Measurements from ENCODE around the gene FKBP6. TPM values are rescaled to one million over a fixed set of nuclear protein-coding genes. Genes with fewer than 3 reads are reported as not detected.
"Not testable (repeated sequence)": the region's sequence is repeated elsewhere in the genome, so short reads cannot be mapped to it uniquely, and the experiment has no call there.

The FKBP6 gene
- total and polyA plus RNA-seq, 7 experiments from 2014 or later, result 0.24 TPM; not detected in 6

DNA sequence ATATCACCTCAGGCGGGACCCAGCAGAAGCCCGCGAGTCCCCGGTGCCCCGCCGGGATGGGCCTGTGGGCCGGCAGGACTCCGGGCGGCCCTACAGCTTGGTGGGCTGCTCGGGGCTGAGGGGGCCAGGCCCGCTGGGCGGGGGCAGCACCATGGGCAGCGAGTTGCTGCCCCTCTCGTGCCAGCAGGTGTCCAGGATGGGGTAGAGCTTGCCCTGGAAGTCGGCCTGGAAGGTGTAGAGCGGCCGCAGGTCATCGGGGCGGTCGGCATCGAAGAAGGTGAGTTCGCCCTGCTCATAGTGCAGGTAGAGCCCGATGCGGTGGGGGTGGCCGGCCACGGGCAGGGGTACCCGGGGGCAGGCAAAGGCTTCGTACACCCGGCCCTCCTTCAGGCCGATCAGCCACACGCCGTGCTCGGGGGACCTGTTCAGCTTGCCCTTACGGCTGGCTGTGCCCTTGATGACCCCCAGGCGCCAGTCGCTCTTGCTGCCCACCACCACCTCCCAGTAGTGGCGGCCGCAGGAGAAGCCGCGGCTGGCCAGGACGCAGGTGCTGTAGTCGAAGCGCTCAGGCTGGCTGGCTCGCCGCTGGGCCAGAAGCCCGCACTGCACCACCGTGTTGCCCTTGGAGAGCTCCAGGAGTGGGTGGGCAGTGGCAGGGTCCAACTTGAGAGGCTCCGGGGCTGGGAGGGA is 15.0 kb upstream of the FKBP6 start:
- Histone ChIP-seq H3K36me3 (ENCODE audit: control insufficient read depth in 2 of 3, insufficient read depth in 3 of 3, low read length in 3 of 3) (no peaks in the 10 kb centered on the region), H3K4me3 (ENCODE audit: low read length) (no peak overlapping the region), H3K9me3 (ENCODE audit: control insufficient read depth in 2 of 3, low read length in 3 of 3) (no peaks in the 10 kb centered on the region), H3K27me3 (ENCODE audit: control insufficient read depth in 2 of 2, insufficient read depth in 2 of 2, low read length in 2 of 2) (no peaks in the 10 kb centered on the region), H3K4me1 (ENCODE audit: control insufficient read depth in 2 of 2, insufficient read depth in 2 of 2, low read length in 2 of 2) (peaks cover under 1 to 10% of the 10 kb centered on the region in 2 donors), H3K27ac (ENCODE audit: low read depth, low read length) (no peak overlapping the region)
- ChIA-PET POLR2A (no interaction called here), CTCF (no interaction called here)
- no peak overlapping the region for H3K27ac Mint-ChIP-seq
- H3K27me3 Mint-ChIP-seq, result no peaks in the 10 kb centered on the region
- peaks cover 6 to 19% (median 10%) of the 10 kb centered on the region in 7 donors for H3K4me1 Mint-ChIP-seq
- H3K9me3 Mint-ChIP-seq, result peaks cover 0 to 2% (median 0%) of the 10 kb centered on the region in 11 donors
- no peak overlapping the region for H3K4me3 Mint-ChIP-seq
- intact Hi-C loops (cut with micrococcal nuclease), result no loop called here
- no peak for DNase-seq
- H3K36me3 Mint-ChIP-seq, result peaks cover 0 to 8% (median 0%) of the 10 kb centered on the region in 5 donors
- no peak for ATAC-seq

DNA sequence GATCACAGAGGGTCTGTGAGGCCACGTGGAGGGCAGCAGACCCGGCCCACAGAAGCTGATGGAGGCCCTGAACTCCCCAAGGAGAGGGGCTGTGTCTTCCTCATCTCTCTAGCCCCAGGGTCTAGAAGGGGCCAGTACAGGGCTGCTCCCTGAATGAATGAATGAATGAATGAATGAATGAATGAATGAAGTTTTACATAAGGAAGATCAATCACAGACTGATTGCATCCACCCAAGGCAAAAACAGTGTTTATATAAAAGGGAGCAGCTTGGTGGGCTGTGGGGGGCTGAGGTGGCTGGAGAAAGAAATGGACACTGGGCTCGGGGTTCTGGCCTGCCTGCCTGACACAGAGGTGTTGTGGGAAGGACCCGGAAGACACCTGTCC is 14.4 kb upstream of the FKBP6 start:
- Mint-ChIP-seq H3K27ac (no peak overlapping the region), H3K36me3 (peaks cover 0 to 5% (median 0%) of the 10 kb centered on the region in 5 donors), H3K9me3 (peaks cover 0 to 2% (median 0%) of the 10 kb centered on the region in 11 donors), H3K4me3 (no peak overlapping the region), H3K4me1 (peaks cover 4 to 14% (median 9%) of the 10 kb centered on the region in 7 donors), H3K27me3 (no peaks in the 10 kb centered on the region)
- no peaks in the 10 kb centered on the region for H3K36me3 ChIP-seq (ENCODE audit: control insufficient read depth in 2 of 3, insufficient read depth in 3 of 3, low read length in 3 of 3)
- intact Hi-C loops (cut with micrococcal nuclease), result no loop called here
- no peak overlapping the region for H3K4me3 ChIP-seq (ENCODE audit: low read length)
- H3K27me3 ChIP-seq (ENCODE audit: control insufficient read depth in 2 of 2, insufficient read depth in 2 of 2, low read length in 2 of 2), result no peaks in the 10 kb centered on the region
- ChIA-PET CTCF (no interaction called here), POLR2A (no interaction called here)
- no peak overlapping the region for H3K27ac ChIP-seq (ENCODE audit: low read depth, low read length)
- H3K4me1 ChIP-seq (ENCODE audit: control insufficient read depth in 2 of 2, insufficient read depth in 2 of 2, low read length in 2 of 2), result peaks cover 0 to 7% of the 10 kb centered on the region in 2 donors
- no peaks in the 10 kb centered on the region for H3K9me3 ChIP-seq (ENCODE audit: control insufficient read depth in 2 of 3, low read length in 3 of 3)
- ATAC-seq (no peak), DNase-seq (no peak)

DNA sequence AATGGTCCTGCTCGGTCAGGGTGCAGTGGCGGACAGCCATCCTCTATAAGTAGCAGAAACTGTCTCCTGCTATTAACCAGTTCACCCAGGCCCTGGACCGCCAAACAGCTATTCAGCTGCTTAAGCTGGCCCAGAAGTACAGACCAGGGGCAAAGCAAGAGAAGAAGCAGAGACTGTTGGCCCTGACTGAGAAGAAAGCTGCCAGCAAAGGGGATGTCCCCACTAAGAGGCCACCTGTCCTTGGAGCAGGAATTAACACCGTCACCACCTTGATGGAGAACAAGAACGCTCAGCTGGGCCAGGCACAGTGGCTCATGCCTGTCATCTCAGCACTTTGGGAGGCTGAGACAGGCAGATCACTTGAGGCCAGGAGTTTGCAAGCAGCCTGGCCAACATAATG is 13.7 kb upstream of the FKBP6 start:
- no peak overlapping the region for H3K27ac ChIP-seq (ENCODE audit: low read depth, low read length)
- H3K27ac Mint-ChIP-seq, result no peak overlapping the region
- H3K9me3 Mint-ChIP-seq, result peaks cover 0 to under 1% (median 0%) of the 10 kb centered on the region in 11 donors
- H3K27me3 ChIP-seq (ENCODE audit: control insufficient read depth in 2 of 2, insufficient read depth in 2 of 2, low read length in 2 of 2), result no peaks in the 10 kb centered on the region
- H3K36me3 ChIP-seq (ENCODE audit: control insufficient read depth in 2 of 3, insufficient read depth in 3 of 3, low read length in 3 of 3), result no peaks in the 10 kb centered on the region
- H3K4me1 Mint-ChIP-seq, result peaks cover 0 to 6% (median 2%) of the 10 kb centered on the region in 7 donors
- H3K4me3 Mint-ChIP-seq, result no peak overlapping the region
- peaks cover 0 to 4% of the 10 kb centered on the region in 2 donors for H3K4me1 ChIP-seq (ENCODE audit: control insufficient read depth in 2 of 2, insufficient read depth in 2 of 2, low read length in 2 of 2)
- no peaks in the 10 kb centered on the region for H3K9me3 ChIP-seq (ENCODE audit: control insufficient read depth in 2 of 3, low read length in 3 of 3)
- ChIA-PET POLR2A (no interaction called here), CTCF (no interaction called here)
- no peak for DNase-seq
- intact Hi-C loops (cut with micrococcal nuclease), result no loop called here
- no peak overlapping the region for H3K4me3 ChIP-seq (ENCODE audit: low read length)
- no peaks in the 10 kb centered on the region for H3K27me3 Mint-ChIP-seq
- peaks cover 0 to under 1% (median 0%) of the 10 kb centered on the region in 5 donors for H3K36me3 Mint-ChIP-seq
- no peak for ATAC-seq

DNA sequence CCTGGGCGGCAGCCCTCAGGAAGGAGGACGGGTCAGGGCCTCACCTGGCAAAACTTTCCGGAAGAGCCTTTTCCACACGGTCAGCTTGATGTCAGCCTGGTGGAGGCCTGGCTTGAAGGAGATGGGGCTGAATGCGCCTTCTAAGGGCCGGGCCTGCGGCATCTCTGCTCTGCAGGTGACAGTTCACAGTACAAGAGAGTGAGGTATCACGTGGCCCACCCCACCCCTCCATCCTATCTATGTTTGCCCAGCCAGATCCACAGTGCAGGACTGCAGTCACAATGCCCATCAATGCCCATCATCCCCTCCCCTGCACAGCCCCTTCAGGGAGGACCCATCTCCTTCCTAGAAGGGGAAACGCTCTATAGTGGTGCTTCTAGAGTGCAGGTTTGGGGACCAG is 11.4 kb upstream of the FKBP6 start:
- no peaks in the 10 kb centered on the region for H3K27me3 Mint-ChIP-seq
- no peak overlapping the region for H3K4me3 Mint-ChIP-seq
- Histone ChIP-seq H3K9me3 (ENCODE audit: control insufficient read depth in 2 of 3, low read length in 3 of 3) (no peaks in the 10 kb centered on the region), H3K36me3 (ENCODE audit: control insufficient read depth in 2 of 3, insufficient read depth in 3 of 3, low read length in 3 of 3) (no peaks in the 10 kb centered on the region), H3K4me3 (ENCODE audit: low read length) (no peak overlapping the region), H3K27me3 (ENCODE audit: control insufficient read depth in 2 of 2, insufficient read depth in 2 of 2, low read length in 2 of 2) (no peaks in the 10 kb centered on the region), H3K27ac (ENCODE audit: low read depth, low read length) (no peak overlapping the region), H3K4me1 (ENCODE audit: control insufficient read depth in 2 of 2, insufficient read depth in 2 of 2, low read length in 2 of 2) (no peaks in the 10 kb centered on the region)
- no peaks in the 10 kb centered on the region for H3K36me3 Mint-ChIP-seq
- no peaks in the 10 kb centered on the region for H3K9me3 Mint-ChIP-seq
- no peak for DNase-seq
- no peak for ATAC-seq
- CTCF ChIA-PET, result no interaction called here
- H3K4me1 Mint-ChIP-seq, result no peaks in the 10 kb centered on the region
- H3K27ac Mint-ChIP-seq, result no peak overlapping the region
- POLR2A ChIA-PET, result no interaction called here
- intact Hi-C loops (cut with micrococcal nuclease), result no loop called here

DNA sequence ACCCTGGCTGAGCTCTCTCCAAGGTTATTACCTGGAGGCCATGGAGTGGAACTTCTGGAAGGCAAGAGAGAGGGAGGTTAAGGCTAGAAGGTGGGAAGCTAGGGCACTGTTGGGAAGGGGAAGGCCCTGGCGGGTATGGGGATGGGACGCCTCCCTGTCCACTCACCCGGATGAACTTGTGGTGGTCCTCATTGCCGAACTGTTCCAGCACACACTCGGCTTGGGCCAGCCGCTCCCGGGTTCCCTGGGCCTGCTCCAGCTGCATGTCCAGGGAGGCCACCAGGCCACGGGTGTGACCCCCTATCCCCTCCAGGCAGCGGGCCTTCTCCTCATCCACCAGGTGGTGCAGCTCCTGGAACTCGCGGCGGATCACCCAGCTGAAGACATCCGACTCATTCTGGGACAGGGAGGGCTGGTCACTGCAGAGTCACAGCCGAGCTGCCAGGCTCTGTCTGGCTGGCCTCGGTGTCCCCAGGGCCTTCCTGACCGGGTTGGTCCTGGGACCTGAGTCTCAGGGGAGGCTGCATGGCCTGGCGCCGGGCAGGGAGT is 9.2 kb upstream of the FKBP6 start:
- ATAC-seq; H3K27ac Mint-ChIP-seq; H3K27ac ChIP-seq (ENCODE audit: low read depth, low read length); H3K4me3 ChIP-seq (ENCODE audit: low read length); CTCF ChIA-PET; intact Hi-C loops (cut with micrococcal nuclease); DNase-seq; H3K36me3 ChIP-seq (ENCODE audit: control insufficient read depth in 2 of 3, insufficient read depth in 3 of 3, low read length in 3 of 3); H3K9me3 Mint-ChIP-seq; H3K27me3 Mint-ChIP-seq; H3K4me1 Mint-ChIP-seq; H3K4me3 Mint-ChIP-seq; POLR2A ChIA-PET; H3K9me3 ChIP-seq (ENCODE audit: control insufficient read depth in 2 of 3, low read length in 3 of 3); H3K27me3 ChIP-seq (ENCODE audit: control insufficient read depth in 2 of 2, insufficient read depth in 2 of 2, low read length in 2 of 2); H3K36me3 Mint-ChIP-seq; H3K4me1 ChIP-seq (ENCODE audit: control insufficient read depth in 2 of 2, insufficient read depth in 2 of 2, low read length in 2 of 2): not testable (repeated sequence)

DNA sequence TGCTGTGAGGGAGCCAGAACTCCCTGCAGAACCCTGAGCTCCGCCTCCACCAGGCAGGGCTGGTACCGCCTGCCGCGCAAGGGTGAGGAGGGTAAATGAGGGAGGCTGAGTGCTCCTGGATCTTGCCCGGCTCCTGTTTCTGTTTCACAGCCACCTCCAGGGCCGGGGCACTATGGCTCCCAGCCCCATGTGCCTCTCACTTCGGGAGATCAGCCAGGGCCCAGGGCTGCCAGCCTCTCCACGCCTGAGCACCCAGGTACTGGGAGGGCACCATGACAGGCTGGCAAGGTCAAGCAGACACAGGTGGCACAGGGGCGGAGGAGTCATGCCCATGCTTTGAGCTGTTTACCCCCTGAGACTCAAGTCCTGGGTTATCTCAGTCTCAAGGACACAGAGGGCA is 8.4 kb upstream of the FKBP6 start:
- H3K4me3 Mint-ChIP-seq; H3K4me1 ChIP-seq (ENCODE audit: control insufficient read depth in 2 of 2, insufficient read depth in 2 of 2, low read length in 2 of 2); H3K27ac ChIP-seq (ENCODE audit: low read depth, low read length); intact Hi-C loops (cut with micrococcal nuclease); H3K27me3 Mint-ChIP-seq; H3K27me3 ChIP-seq (ENCODE audit: control insufficient read depth in 2 of 2, insufficient read depth in 2 of 2, low read length in 2 of 2); H3K4me3 ChIP-seq (ENCODE audit: low read length); H3K27ac Mint-ChIP-seq; ATAC-seq; H3K36me3 ChIP-seq (ENCODE audit: control insufficient read depth in 2 of 3, insufficient read depth in 3 of 3, low read length in 3 of 3); H3K9me3 Mint-ChIP-seq; CTCF ChIA-PET; H3K36me3 Mint-ChIP-seq; DNase-seq; H3K9me3 ChIP-seq (ENCODE audit: control insufficient read depth in 2 of 3, low read length in 3 of 3); POLR2A ChIA-PET: not testable (repeated sequence)
- peaks cover 0 to 14% (median 12%) of the 10 kb centered on the region in 7 donors for H3K4me1 Mint-ChIP-seq

DNA sequence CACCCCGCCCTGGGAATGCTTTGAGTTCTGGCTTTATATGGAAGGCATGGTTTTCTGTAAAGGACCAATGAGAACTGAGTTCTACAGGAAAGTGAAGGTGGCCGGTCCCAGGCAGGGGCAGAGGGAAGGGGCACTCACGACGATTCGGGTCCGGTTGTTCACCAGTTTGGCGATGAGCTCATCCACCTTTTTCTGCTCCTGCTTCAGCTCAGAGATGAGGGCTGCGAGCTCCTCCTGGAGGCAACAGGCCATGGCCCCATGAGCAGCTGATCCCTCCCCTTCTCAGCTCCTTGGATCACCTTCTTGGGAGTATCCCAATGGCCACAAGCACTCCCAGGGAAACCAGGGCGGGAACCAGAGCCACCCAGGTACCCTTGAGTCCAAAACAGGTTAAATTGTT is 8.0 kb upstream of the FKBP6 start:
- H3K27ac Mint-ChIP-seq; DNase-seq; H3K36me3 Mint-ChIP-seq; H3K4me3 ChIP-seq (ENCODE audit: low read length); POLR2A ChIA-PET; H3K9me3 ChIP-seq (ENCODE audit: control insufficient read depth in 2 of 3, low read length in 3 of 3); H3K9me3 Mint-ChIP-seq; H3K27ac ChIP-seq (ENCODE audit: low read depth, low read length); H3K27me3 ChIP-seq (ENCODE audit: control insufficient read depth in 2 of 2, insufficient read depth in 2 of 2, low read length in 2 of 2); H3K27me3 Mint-ChIP-seq; H3K4me3 Mint-ChIP-seq; H3K4me1 ChIP-seq (ENCODE audit: control insufficient read depth in 2 of 2, insufficient read depth in 2 of 2, low read length in 2 of 2); ATAC-seq; CTCF ChIA-PET; H3K36me3 ChIP-seq (ENCODE audit: control insufficient read depth in 2 of 3, insufficient read depth in 3 of 3, low read length in 3 of 3): not testable (repeated sequence)
- peaks cover 0 to 16% (median 13%) of the 10 kb centered on the region in 7 donors for H3K4me1 Mint-ChIP-seq
- intact Hi-C loops (cut with micrococcal nuclease), result loop anchor here (5.0 kb wide), 2 partner anchors 112 to 132 kb away; partner anchors contain the start of gene FZD9 (in 1 of the 2)

Measured in naive thymus-derived CD4-positive, alpha-beta T cell (primary cell).